HG03039 (cell line): ENCODE results near the gene HYI.

Experiments used
- ATAC-seq: cut with Tn5 transposase; IDR thresholded peaks from one replicate; pipeline ENCODE4 v1.9.1; 2021; ENCODE audit warnings: mild to moderate bottlenecking, moderate library complexity; ENCODE audit not compliant: unreplicated experiment

The HYI gene

DNA sequence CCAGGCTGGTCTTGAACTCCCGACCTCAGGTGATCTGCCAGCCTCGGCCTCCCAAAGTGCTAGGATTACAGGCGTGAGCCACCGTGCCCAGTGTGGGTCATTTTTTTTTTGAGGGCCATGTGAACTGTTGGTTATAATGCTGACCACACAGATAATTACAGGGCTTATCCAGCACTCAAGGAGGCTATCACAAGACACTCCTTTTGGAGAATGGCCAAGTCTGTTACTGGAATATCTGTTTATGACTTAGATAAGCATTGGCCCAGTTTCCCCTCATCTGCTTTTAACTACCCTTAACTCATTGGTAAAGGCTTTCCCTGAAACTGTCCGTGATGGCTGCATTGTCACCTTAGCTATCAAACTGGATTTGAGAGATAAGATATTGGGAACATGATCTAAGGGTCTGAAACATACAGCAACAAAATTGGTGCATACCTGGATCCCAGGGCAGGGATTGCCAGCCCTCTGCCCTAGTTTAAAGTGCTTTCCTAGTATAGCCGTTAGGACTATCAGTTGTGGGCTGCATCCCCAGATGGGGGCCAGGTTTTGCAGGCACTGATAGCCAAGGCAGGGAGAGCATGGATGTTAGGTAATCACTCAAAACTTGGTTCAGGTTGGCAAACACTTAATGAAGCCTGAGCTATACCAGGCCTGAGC, 48.4 kb downstream of the HYI start:
- ATAC-seq: no peak

DNA sequence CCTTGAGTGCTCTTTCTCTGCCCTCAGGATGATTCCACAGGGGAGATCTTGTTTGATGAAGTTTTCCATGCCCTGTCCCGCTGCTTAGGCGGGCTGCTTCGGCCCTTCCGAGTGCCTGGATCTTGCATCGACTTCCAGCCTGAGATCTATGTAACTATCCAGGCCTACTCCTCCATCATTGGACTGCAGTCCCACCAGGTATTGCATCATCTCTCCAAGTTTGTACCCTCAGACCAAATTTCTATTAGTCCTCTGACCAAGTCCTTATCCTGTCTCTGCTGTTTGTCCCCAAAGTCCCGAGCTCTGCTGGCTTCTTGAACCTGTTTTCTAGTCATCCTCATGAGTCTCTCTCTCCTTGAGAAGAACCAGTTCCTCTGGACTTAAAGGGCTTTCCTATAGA, 49.4 kb downstream of the HYI start:
- ATAC-seq: no peak

DNA sequence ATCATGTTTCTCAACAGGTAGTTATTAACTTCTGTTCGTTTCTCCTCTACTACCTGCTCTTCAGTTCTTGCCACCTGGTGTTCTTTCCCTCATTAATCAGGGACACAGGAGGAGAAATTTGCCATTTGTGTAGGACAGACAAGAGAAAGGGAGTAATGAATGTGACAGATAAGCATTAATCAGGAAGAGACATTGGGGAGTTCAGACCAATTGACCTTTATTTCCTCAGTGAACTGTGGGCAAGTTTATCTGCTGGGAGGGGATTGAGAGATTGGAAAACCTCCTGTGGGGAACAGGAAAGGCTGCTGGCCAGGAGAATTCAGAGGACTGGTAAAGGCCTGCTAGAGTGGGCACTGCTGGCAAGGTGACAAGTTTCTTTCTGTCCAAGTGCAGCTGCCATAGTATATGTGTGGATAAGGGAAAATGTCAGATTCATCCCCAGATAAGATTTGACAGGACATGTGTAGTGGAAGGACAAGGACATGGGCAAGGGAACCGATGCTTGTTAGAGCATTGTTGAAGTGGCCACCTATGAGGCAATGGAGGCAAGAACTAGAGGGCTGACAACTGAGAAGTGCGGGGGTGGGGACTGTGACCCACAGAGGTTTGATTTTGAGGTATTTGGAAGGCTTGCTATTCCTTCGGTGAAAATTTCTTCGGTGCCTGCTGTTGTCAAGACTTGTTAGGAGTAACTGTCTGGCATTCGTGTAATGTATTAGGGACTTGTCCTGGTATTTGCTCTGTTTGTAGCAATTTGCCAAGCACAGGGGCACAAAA, 51.5 kb downstream of the HYI start:
- no peak for ATAC-seq
